ENCODE measurements around the gene C10orf62.

The C10orf62 gene

DNA sequence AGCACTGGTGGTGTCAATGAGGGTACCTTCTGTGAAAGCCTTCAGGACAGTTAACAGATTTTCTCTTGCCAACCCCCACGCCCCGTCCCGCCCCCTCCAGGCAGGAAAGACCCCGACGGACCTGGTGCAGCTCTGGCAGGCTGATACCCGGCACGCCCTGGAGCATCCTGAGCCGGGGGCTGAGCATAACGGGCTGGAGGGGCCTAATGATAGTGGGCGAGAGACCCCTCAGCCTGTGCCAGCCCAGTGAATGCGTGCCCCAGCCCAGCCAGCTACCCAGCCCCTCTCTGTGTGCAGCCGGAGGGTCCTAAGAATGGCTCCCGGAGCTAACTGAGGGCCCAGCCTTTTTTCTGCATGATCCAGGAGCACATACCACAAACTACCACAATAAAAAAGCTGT, 6.0 kb upstream of the C10orf62 start:
- TF ChIP-seq, protein P1, sequence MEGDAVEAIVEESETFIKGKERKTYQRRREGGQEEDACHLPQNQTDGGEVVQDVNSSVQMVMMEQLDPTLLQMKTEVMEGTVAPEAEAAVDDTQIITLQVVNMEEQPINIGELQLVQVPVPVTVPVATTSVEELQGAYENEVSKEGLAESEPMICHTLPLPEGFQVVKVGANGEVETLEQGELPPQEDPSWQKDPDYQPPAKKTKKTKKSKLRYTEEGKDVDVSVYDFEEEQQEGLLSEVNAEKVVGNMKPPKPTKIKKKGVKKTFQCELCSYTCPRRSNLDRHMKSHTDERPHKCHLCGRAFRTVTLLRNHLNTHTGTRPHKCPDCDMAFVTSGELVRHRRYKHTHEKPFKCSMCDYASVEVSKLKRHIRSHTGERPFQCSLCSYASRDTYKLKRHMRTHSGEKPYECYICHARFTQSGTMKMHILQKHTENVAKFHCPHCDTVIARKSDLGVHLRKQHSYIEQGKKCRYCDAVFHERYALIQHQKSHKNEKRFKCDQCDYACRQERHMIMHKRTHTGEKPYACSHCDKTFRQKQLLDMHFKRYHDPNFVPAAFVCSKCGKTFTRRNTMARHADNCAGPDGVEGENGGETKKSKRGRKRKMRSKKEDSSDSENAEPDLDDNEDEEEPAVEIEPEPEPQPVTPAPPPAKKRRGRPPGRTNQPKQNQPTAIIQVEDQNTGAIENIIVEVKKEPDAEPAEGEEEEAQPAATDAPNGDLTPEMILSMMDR (IDR thresholded peaks at IDR 0.05; ENCODE audit: insufficient read depth, low read length, poor library complexity, severe bottlenecking), result no peak
- H3K36me3 ChIP-seq (ENCODE audit: control insufficient read depth, insufficient read depth, low read length), result no peaks in the 10 kb centered on the region
- no peak for DNase-seq (ENCODE audit: extremely low read depth, insufficient read length)
- H3K4me3 ChIP-seq (replicated peaks; ENCODE audit: low read depth, low read length), result no peak overlapping the region
- H3K27me3 ChIP-seq (replicated peaks; ENCODE audit: control insufficient read depth, insufficient read depth, low read length), result no peaks in the 10 kb centered on the region

DNA sequence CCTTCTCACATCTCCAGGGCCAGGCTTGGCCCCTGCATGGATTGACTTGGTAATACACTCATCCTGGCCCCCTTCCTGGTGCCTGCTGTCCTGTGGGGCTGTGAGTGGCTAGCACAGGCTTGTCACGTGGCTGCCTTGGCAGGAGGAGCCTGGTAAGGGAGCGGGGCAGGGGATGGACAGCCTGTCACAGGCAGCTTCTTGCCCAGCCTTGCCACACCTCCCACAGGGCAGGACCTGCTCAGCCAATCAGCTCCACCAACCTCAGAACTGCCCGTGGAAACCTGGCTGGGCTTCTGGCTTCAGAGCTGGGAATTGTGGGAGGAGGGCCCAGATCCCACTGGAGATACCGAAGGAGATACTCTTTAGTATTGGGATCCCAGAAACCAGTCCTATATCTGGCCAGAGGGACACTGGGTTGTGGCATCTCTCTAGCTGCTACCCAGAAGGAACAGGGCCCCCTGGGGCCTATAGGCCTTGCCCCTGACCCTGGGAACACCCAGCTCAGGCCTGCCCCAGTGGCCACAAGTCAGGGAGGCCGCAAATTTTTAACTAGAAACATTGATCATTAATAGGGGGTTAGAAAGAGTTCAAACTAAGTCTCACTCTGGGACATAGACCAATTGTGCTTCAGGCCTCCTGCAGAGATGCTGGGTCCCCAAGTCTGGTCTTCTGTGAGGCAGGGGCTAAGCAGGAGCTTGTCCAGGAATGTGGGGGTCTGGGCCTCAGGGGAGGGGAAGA, 5.3 kb upstream of the C10orf62 start, which contains the start of gene HOGA1:
HOGA1 (plus strand) TSS at position 330 of the 738 bp plus-strand sequence; CDS start at position 645, 315 bp downstream.
- TF ChIP-seq, protein P1 (IDR thresholded peaks at IDR 0.05; ENCODE audit: insufficient read depth, low read length, poor library complexity, severe bottlenecking), result no peak
- no peak for DNase-seq (ENCODE audit: extremely low read depth, insufficient read length)
- H3K27me3 ChIP-seq (replicated peaks; ENCODE audit: control insufficient read depth, insufficient read depth, low read length), result no peaks in the 10 kb centered on the region
- H3K36me3 ChIP-seq (ENCODE audit: control insufficient read depth, insufficient read depth, low read length), result no peaks in the 10 kb centered on the region
- H3K4me3 ChIP-seq (replicated peaks; ENCODE audit: low read depth, low read length), result no peak within 1 kb of the TSS

DNA sequence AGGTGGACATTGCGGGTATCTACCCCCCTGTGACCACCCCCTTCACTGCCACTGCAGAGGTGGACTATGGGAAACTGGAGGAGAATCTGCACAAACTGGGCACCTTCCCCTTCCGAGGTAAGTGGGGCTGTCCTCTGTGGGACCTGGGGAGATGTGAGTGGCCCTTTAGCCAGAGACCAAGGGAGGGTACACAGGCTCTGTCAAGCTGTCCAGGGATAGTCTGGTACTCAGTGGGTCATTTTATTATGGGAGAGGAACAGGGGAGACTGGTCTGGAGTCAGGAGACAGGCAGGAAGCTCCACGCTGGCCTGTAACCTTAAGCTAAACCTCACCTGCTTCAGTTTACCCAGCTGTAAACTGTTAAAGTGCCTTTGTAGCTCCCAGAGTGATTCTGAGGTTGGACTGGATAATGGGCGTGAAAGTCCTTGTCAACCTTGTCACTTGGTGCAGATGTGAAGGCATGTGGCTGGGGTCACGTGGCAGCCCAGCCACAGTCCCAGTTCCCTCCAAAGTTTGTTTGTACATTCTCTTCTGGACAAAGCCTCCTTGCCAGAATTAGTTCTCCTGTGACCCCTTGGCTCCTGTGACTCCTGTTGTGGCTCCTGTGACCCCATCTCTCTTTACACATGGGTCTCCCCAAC, 4.6 kb upstream of the C10orf62 start:
- Histone ChIP-seq H3K27me3 (replicated peaks; ENCODE audit: control insufficient read depth, insufficient read depth, low read length) (no peaks in the 10 kb centered on the region), H3K36me3 (ENCODE audit: control insufficient read depth, insufficient read depth, low read length) (no peaks in the 10 kb centered on the region), H3K4me3 (replicated peaks; ENCODE audit: low read depth, low read length) (no peak overlapping the region)
- TF ChIP-seq, protein P1 (IDR thresholded peaks at IDR 0.05; ENCODE audit: insufficient read depth, low read length, poor library complexity, severe bottlenecking), result no peak
- DNase-seq (ENCODE audit: extremely low read depth, insufficient read length), result no peak

DNA sequence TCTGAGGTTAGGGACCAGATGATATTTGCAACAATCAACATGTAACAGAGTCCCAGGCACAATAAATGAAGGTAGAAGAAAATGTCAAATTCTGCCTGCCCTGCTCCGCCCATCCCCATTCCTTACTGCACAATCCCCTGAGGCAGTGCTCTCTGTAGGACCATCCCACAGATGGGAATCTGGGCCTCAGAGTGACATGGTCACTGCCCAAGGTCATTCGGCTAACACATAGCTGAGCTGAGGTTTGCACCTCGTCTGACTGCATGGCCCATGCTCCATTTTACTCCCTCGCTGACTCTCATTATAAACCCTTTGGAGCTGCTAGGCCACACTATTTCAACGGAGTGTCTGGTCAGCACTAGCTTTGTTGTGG, 4.1 kb upstream of the C10orf62 start:
- Histone ChIP-seq H3K4me3 (replicated peaks; ENCODE audit: low read depth, low read length) (no peak overlapping the region), H3K27me3 (replicated peaks; ENCODE audit: control insufficient read depth, insufficient read depth, low read length) (no peaks in the 10 kb centered on the region), H3K36me3 (ENCODE audit: control insufficient read depth, insufficient read depth, low read length) (no peaks in the 10 kb centered on the region)
- no peak for DNase-seq (ENCODE audit: extremely low read depth, insufficient read length)
- TF ChIP-seq, protein P1 (IDR thresholded peaks at IDR 0.05; ENCODE audit: insufficient read depth, low read length, poor library complexity, severe bottlenecking), result no peak

DNA sequence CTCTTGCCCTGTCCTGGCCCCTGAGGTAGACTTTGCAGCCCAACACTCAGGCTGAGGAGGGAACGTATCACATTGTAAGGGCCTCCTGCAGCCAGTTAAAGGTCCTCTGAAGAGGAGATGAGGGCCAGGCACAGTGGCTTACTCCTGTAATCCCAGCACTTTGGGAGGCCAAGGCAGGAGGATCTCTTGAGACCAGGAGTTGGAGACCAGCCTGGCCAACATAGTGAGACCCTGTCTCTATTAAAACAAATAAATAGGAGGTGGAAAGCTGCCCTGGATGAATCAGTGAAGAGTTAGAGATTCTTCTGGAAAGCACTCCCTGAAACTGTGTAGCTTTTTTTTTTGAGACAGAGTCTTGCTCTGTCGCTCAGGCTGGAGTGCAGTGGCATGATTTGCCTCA, 2.3 kb upstream of the C10orf62 start:
- TF ChIP-seq, protein P1 (IDR thresholded peaks at IDR 0.05; ENCODE audit: insufficient read depth, low read length, poor library complexity, severe bottlenecking), result no peak
- H3K27me3 ChIP-seq (replicated peaks; ENCODE audit: control insufficient read depth, insufficient read depth, low read length), result no peaks in the 10 kb centered on the region
- DNase-seq (ENCODE audit: extremely low read depth, insufficient read length), result no peak
- H3K36me3 ChIP-seq (ENCODE audit: control insufficient read depth, insufficient read depth, low read length), result no peaks in the 10 kb centered on the region
- no peak overlapping the region for H3K4me3 ChIP-seq (replicated peaks; ENCODE audit: low read depth, low read length)

All from GM06990 (cell line).